Activated T-cell treated with anti-CD3 and anti-CD28 coated beads, Interleukin-2, amount 50 U/mL, for 4 hours (primary cell): ENCODE data around the gene TNFRSF12A. TPM values are rescaled to one million over a fixed set of nuclear protein-coding genes. Genes with fewer than 3 reads are reported as not detected.
A peak's percentile ranks its signal among the peaks of the same experiment; 100 is the strongest.

Source experiments
- ATAC-seq, 2 donors: fragments of 200-7000 bp; cut with Tn5 transposase; one replicate each; pipeline ENCODE4 v1.10.0; 2021
- DNase-seq: peaks from one replicate; pipeline ENCODE4 v3.0.0-alpha.2; 2020
- H3K27me3 Mint-ChIP-seq: one replicate; pipeline ENCODE4 v1.8.0; 2021; ENCODE audit warnings: low read depth, mixed read lengths
- H3K36me3 Mint-ChIP-seq: one replicate; pipeline ENCODE4 v1.8.0; 2022; ENCODE audit warnings: mixed read lengths; ENCODE audit not compliant: insufficient read depth
- H3K4me1 Mint-ChIP-seq: one replicate; pipeline ENCODE4 v1.8.0; 2021; ENCODE audit warnings: low read depth, mixed read lengths
- H3K4me3 Mint-ChIP-seq: one replicate; pipeline ENCODE4 v1.8.0; 2021; ENCODE audit warnings: mild to moderate bottlenecking, moderate library complexity, mixed read lengths
- H3K9me3 Mint-ChIP-seq: one replicate; pipeline ENCODE4 v1.8.0; 2021; ENCODE audit warnings: mixed read lengths
- total RNA-seq, 3 donors: library from RNA; stranded (reverse); gene quantifications; one replicate each; pipeline ENCODE4 v1.2.1, GENCODE V29; 2021

The TNFRSF12A gene, protein sequence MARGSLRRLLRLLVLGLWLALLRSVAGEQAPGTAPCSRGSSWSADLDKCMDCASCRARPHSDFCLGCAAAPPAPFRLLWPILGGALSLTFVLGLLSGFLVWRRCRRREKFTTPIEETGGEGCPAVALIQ
- total RNA-seq, result 1 to 10 TPM; 4.2 to 6.9 (median 5.1) TPM

DNA sequence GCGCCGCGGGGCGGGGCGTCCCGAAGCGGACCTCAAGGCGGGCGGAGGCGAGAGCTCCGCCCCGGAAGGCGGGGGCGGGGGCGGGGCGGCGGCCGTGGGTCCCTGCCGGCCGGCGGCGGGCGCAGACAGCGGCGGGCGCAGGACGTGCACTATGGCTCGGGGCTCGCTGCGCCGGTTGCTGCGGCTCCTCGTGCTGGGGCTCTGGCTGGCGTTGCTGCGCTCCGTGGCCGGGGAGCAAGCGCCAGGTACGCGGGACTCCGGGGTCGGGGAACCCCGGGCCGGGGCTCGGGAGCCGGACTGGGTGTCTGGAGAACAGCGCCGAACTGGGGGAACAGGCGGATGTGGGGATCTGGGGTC, at the start of gene TNFRSF12A:
TSS of gene TNFRSF12A (plus strand) at position 122 of the 357 bp plus-strand sequence. CDS start at position 152, 30 bp downstream.
- Mint-ChIP-seq H3K27me3 (peaks cover 6% of the 10 kb centered on the region), H3K36me3 (peaks cover 2% of the 10 kb centered on the region), H3K4me1 (peaks cover 53% of the 10 kb centered on the region), H3K4me3 (peak within 1 kb of the TSS; percentile 87), H3K9me3 (no peaks in the 10 kb centered on the region)
- peak; percentile 59 for DNase-seq
- peak in 1 of 2 donors; percentile 5 for ATAC-seq

DNA sequence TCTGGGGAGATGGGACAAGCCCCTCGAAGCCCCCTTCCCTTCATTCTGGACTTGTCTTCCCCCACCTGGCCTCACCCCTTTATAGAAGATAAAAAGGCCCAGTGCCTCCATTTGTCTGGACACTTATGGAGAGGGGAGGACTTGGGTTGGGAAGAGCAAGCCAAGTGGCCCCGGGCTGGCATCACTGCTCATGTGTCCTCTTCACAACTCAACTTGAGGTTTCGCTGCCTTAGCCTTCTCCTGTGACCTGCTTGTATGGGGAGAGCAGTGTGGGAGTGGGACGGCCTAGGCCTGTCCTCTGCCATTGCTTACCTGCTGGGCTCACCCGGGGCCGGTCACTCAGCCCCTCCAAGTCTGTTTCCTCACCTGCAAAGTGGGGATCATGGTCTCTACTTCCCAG, 49.6 kb upstream of the TNFRSF12A start:
- H3K9me3 Mint-ChIP-seq, result no peaks in the 10 kb centered on the region
- H3K36me3 Mint-ChIP-seq, result no peaks in the 10 kb centered on the region
- H3K4me1 Mint-ChIP-seq, result peaks cover 12% of the 10 kb centered on the region
- no peak for DNase-seq
- no peak for ATAC-seq
- peak overlapping the region; percentile 73 for H3K4me3 Mint-ChIP-seq
- H3K27me3 Mint-ChIP-seq, result peaks cover 21% of the 10 kb centered on the region

DNA sequence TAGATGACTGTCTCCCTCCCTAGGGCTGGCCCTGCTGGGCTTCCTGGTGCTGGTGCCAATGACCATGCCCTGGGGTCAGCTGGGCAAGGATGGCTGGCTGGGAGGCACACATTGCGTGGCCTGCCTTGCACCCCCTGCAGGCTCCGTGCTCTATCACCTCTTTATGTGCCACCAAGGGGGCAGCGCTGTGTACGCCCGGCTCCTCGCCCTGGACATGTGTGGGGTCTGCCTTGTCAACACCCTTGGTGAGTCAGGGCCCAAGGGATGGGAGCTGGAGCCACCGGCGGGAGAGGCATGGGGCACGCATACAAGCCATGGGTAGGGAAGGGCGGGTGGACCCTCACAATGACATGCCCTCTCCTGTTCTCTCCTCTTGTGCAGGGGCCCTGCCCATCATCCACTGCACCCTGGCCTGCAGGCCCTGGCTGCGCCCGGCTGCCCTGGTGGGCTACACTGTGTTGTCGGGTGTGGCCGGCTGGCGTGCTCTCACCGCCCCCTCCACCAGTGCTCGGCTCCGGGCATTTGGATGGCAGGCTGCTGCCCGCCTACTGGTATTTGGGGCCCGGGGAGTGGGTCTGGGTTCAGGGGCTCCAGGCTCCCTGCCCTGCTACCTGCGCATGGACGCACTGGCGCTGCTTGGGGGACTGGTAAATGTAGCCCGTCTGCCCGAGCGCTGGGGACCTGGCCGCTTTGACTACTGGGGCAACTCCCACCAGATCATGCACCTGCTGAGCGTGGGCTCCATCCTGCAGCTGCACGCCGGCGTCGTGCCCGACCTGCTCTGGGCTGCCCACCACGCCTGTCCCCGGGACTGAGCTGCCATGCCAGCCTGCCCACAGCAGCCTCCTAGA, 48.8 kb upstream of the TNFRSF12A start:
- no peak for DNase-seq
- no peak for ATAC-seq
- H3K4me1 Mint-ChIP-seq, result peaks cover 11% of the 10 kb centered on the region
- H3K4me3 Mint-ChIP-seq, result peak overlapping the region; percentile 73
- H3K36me3 Mint-ChIP-seq, result no peaks in the 10 kb centered on the region
- peaks cover 14% of the 10 kb centered on the region for H3K27me3 Mint-ChIP-seq
- no peaks in the 10 kb centered on the region for H3K9me3 Mint-ChIP-seq

DNA sequence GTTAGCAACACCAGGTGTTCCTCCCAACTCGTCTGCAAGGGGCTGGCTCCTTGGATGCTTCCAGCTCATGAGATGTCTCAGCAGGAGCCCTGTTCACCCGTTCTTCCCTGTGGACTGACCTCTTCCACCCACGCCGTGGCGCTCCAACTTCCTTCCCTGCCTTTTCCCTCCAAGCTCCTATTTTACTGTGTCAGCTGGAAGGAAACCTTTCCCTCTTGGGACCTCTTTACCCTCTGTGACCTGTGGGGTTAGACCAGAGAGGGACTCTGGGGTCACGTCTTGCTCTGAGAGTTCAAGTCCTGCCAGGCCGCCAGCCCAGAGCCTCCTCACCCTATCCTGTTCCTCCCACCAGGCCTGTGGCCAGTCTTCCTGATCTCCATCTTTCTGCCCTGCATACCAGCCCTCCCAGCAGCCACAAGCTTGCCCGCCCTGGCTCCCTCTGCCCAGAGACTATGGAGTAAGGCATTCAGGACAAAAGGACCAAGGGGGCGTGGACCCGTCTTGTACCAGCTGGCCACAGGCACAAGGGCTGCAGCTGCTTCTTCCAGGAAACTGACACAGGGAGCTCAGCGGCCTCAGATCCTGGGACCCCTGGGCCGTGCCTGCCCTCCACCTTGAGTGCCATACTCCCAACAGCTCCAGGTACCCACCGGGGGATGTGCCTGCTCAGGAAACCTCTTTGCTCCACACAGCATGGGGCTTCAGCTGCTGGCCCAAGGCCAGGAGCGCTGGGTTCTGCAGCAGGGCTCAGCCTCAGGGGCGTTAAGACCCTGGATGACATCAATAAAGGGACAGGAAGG, 48.0 kb upstream of the TNFRSF12A start:
- H3K9me3 Mint-ChIP-seq, result no peaks in the 10 kb centered on the region
- DNase-seq, result no peak
- ATAC-seq, result no peak
- peaks cover 14% of the 10 kb centered on the region for H3K27me3 Mint-ChIP-seq
- H3K4me3 Mint-ChIP-seq, result peak overlapping the region; percentile 15
- no peaks in the 10 kb centered on the region for H3K36me3 Mint-ChIP-seq
- H3K4me1 Mint-ChIP-seq, result peaks cover 11% of the 10 kb centered on the region

DNA sequence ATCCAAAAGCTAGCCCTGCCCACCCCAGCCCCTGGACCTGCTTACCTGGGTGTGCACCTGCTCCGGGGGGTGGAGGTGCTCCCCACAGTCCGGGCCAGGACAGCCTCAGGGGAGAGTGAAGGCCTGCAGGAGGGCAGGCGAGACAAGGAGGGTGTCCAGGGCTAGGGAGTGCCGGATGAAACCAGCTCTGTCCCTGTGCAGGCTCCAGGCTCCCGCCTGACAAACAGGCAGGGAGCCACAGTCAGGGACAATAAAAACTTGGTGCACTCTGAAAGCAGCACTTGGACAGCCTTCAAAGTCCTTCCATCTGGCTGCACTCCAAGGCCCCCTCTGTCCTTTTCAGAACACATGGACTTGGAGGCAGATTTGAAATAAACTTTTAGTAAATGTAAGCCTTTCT, 47.1 kb upstream of the TNFRSF12A start:
- Mint-ChIP-seq H3K36me3 (no peaks in the 10 kb centered on the region), H3K27me3 (peaks cover 11% of the 10 kb centered on the region), H3K4me1 (peaks cover 8% of the 10 kb centered on the region), H3K9me3 (no peaks in the 10 kb centered on the region), H3K4me3 (no peak overlapping the region)
- ATAC-seq (no peak), DNase-seq (no peak)

- H3K27me3 Mint-ChIP-seq, result peaks cover 4% of the 10 kb centered on the region
- H3K9me3 Mint-ChIP-seq, result no peaks in the 10 kb centered on the region
- DNase-seq, result no peak
- peaks cover 2% of the 10 kb centered on the region for H3K4me1 Mint-ChIP-seq
- no peaks in the 10 kb centered on the region for H3K36me3 Mint-ChIP-seq
- ATAC-seq, result no peak
- H3K4me3 Mint-ChIP-seq, result no peak overlapping the region
Observed at GRCh38 chr16:2973605-2974318, 46.4 kb upstream of the TNFRSF12A start.

- Mint-ChIP-seq H3K4me3 (no peak overlapping the region), H3K9me3 (no peaks in the 10 kb centered on the region), H3K36me3 (no peaks in the 10 kb centered on the region), H3K4me1 (peaks cover 2% of the 10 kb centered on the region), H3K27me3 (peaks cover 3% of the 10 kb centered on the region)
- DNase-seq (no peak), ATAC-seq (no peak)
Observed at GRCh38 chr16:2974319-2975056, 45.7 kb upstream of the TNFRSF12A start.

DNA sequence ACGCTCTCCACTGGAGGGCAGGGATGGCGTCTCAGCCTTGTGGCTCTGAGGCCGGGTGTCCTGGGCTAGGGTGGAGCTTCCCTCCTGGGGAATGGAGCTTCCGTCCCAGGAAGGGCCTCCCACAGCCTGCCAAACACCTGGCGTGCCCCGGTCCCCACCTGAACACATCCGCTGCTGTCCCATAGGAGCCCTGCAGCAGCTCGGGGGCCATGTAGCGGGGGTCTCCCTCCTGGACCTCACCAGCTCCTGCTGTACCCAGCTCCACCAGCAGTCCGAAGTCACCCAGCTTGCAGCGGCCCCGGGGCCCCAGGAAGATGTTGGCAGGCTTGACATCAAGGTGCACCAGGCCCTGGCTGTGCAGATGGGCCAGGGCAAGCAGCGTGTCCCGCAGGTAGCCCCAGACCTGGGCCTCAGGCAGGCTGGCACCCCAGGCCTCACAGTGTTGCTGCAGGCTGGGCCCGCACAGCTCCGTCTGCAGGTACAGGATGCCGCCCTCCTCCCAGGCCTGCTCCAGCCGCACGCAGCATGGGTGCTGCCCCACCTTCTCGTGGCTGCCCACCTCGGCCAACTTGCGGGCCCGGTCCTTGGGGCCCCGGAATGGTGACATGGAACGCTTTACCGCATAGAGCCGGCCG, 44.9 kb upstream of the TNFRSF12A start:
- Mint-ChIP-seq H3K27me3 (peaks cover 3% of the 10 kb centered on the region), H3K4me1 (peaks cover 2% of the 10 kb centered on the region), H3K36me3 (no peaks in the 10 kb centered on the region), H3K4me3 (no peak overlapping the region), H3K9me3 (no peaks in the 10 kb centered on the region)
- ATAC-seq (no peak), DNase-seq (no peak)

- H3K36me3 Mint-ChIP-seq, result no peaks in the 10 kb centered on the region
- no peaks in the 10 kb centered on the region for H3K9me3 Mint-ChIP-seq
- peaks cover under 1% of the 10 kb centered on the region for H3K27me3 Mint-ChIP-seq
- H3K4me1 Mint-ChIP-seq, result peaks cover 8% of the 10 kb centered on the region
- ATAC-seq, result no peak
- DNase-seq, result no peak
- no peak overlapping the region for H3K4me3 Mint-ChIP-seq
Observed at GRCh38 chr16:2976201-2976600, 44.0 kb upstream of the TNFRSF12A start.

- H3K27me3 Mint-ChIP-seq, result no peaks in the 10 kb centered on the region
- ATAC-seq, result no peak
- H3K9me3 Mint-ChIP-seq, result no peaks in the 10 kb centered on the region
- H3K4me3 Mint-ChIP-seq, result no peak overlapping the region
- peaks cover 11% of the 10 kb centered on the region for H3K4me1 Mint-ChIP-seq
- no peaks in the 10 kb centered on the region for H3K36me3 Mint-ChIP-seq
- no peak for DNase-seq
Observed at GRCh38 chr16:2976673-2977072, 43.5 kb upstream of the TNFRSF12A start.

DNA sequence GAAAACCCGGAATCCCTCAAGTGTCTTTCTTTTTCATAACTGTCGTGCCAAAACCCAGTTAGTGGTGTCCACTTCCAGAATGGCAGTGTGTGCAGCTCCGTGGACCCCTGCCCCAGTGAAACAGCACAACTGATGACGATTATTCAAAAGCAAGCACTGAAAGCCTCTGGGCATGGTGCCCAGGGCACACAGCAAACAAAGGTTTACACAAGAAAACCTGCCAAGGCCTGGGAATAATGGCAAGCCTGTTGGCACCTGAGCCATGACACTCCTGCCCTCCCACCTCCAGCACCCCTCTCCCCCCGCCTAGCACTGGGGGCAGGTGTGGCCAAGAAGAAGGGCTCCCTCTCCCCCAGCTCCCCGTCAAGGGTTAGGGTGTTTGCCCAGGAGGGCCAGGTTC, 42.7 kb upstream of the TNFRSF12A start:
- ATAC-seq (no peak), DNase-seq (no peak)
- H3K27me3 Mint-ChIP-seq, result no peaks in the 10 kb centered on the region

DNA sequence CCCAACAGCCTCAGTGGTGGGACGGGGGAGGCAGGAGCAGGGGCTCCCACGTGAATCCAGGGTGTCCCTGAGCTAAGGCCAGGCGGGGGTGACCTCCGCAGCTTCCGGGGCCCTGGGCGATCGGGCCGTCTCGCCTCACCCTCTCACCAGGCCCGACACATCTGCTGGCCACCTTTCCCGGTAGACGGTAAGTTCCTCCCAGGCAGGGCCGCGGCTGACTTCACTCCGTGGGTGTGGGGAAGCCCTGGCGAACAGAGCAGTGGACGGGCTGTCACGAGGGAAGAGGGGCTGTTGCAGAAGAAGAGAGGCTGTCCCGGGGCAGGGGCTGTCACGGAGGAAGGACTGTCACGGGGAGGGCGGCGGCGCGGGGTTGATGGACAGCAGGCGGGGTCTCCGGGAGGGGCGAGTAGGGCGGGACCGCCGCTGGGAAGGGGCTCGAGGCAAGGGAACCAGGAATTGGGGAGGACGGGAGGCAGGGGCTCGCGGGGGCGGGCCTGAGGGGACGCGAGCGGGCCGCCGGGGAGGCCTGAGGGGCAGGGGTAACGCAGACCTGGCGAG, 40.4 kb upstream of the TNFRSF12A start:
- H3K4me1 Mint-ChIP-seq, result peaks cover 14% of the 10 kb centered on the region
- no peaks in the 10 kb centered on the region for H3K9me3 Mint-ChIP-seq

More for the DNA sequence above, 42.7 kb upstream of the TNFRSF12A start:
- peaks cover 10% of the 10 kb centered on the region for H3K4me1 Mint-ChIP-seq
- no peaks in the 10 kb centered on the region for H3K9me3 Mint-ChIP-seq
- no peaks in the 10 kb centered on the region for H3K36me3 Mint-ChIP-seq
- no peak overlapping the region for H3K4me3 Mint-ChIP-seq

More for the DNA sequence above, 40.4 kb upstream of the TNFRSF12A start:
- ATAC-seq, result peak; percentile 6 to 12
- DNase-seq, result no peak
- Mint-ChIP-seq H3K4me3 (peak overlapping the region; percentile 77), H3K36me3 (no peaks in the 10 kb centered on the region), H3K27me3 (no peaks in the 10 kb centered on the region)
